ENCODE results near the gene FAM241A. TPM values are rescaled to one million over a fixed set of nuclear protein-coding genes. Genes with fewer than 3 reads are reported as not detected.
A peak's percentile ranks its signal among the peaks of the same experiment; 100 is the strongest.
"Not testable (repeated sequence)": the region's sequence is repeated elsewhere in the genome, so short reads cannot be mapped to it uniquely, and the experiment has no call there.

The FAM241A gene
- total RNA-seq, 1 experiment from 2014 or later = 0.74 TPM

DNA sequence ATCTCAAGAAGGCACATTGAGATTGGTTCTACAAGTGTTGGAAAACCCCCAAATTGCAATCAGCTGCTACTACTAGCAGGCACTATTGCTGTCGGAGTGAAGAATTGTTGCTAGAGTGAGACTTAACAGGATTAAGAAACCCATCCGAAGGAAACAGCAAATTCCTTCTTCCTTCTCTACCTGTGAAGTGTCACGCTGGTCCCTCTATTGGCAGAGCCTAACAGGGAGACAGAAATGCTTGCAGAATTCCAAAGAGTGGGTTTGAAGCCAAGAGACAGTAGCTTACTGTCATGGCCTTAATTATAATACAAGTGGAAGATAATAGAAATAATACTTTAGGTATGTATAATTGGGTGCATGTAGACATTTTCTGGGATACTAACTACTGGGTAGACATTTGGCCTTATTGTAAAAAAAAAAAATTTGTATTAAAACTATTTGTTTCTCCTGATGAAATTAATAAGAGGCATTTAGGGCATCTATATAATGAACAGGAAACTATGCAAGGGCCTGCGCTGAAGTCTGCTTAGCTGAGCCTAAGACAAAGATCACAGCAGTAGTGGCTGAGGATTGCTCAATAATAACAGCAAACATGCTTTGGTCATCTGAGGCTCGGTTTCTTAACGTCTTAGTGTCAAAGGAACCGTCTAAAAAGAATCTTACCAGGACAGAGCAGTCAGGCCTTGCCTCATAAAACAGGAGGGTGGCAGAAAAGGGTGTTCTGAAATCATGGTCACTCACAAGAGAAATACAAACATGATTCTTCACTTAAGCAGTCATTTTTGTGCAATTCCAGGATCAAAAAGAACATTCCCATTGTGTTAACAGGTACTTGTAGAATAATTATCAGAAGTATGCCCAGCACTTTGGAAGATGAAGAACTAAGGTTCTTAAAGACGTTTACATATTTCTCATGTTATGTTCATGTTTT is 40.8 kb downstream of the FAM241A start:
- no peak for DNase-seq (ENCODE audit: low read depth, low spot score)
- in situ Hi-C loops (cut with HindIII; ENCODE audit: low pct_unique_long_range_greater_than_20kb, low sequenced_read_pairs) = no loop called here

DNA sequence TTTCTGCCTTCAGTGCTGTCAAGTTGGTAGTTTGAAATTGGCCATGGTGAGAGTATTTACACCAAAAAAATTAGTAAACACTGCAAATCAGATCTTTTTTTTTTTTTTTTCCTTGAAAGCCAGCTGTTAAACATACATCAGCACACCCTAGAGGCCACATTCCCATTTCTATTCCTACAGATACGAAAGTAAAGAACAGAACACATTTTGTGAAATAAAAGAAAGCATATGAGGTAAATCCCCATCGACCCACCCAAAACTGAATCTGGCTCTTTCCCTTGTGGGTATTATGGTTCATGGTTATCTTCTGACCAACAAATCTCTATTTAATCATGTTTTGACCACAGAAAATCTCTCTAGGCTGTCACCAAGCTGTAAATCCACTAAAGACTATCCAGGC is 44.5 kb downstream of the FAM241A start:
- DNase-seq (ENCODE audit: low read depth, low spot score) = peak; percentile 52
- in situ Hi-C loops (cut with HindIII; ENCODE audit: low pct_unique_long_range_greater_than_20kb, low sequenced_read_pairs) = no loop called here

DNA sequence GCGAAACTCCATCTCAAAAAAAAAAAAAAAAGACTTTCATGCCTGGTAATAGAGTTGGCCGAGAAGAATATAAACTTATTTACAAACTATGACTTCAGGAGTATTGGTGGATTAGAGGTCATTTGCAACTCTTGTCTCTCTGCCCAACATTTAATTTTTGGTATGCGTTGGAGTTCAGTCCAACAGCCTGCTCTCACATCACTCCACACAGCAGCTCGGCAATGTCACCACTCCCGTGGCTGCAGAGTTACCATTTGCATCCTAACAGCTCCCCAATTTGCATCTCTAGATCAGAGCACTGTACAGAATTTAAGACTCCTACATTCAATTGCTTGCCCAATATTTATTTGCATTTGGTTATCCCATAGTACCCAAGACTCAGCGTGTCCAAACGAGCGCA is 45.4 kb downstream of the FAM241A start:
- in situ Hi-C loops (cut with HindIII; ENCODE audit: low pct_unique_long_range_greater_than_20kb, low sequenced_read_pairs) = no loop called here
- no peak for DNase-seq (ENCODE audit: low read depth, low spot score)

DNA sequence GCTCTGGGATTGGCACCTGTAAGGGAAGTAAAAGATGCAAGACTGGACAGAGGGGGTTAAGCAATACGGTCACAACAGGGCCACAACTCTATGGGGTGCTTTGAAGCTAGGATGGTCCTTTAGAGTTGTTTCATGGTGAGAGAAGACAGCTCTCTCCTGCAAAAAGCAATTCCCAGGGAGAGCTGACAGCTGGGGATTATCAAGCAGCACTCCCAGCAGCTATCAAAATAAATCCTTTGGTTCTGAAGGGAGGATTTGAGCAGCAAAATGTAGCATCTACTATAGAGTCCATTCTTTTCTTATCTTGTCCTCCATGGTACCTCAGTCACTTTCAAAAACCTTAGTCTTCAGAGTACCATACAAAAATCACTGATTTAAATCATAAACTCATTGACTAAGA is 51.2 kb downstream of the FAM241A start:
- in situ Hi-C loops (cut with HindIII; ENCODE audit: low pct_unique_long_range_greater_than_20kb, low sequenced_read_pairs) = no loop called here
- no peak for DNase-seq (ENCODE audit: low read depth, low spot score)

DNA sequence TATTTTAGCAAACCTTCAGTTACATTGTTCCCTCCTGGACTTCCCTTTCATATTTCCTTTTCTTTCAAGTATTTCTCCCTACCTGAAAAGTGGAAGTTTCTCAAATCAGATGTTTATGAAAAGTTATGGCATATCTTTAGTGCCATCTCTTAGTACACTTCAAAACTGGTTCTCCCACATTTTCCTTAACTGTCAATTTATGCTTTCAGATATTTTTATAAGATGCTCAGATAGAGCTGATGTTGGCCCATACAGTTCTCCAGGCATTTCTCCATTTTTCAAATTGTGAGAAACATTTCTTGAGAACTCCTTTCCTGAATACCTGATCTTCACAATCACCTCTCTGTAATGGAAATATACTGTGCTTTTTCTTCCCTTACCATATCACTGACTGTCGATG is 53.8 kb downstream of the FAM241A start:
- DNase-seq (ENCODE audit: low read depth, low spot score) = no peak
- in situ Hi-C loops (cut with HindIII; ENCODE audit: low pct_unique_long_range_greater_than_20kb, low sequenced_read_pairs) = no loop called here

DNA sequence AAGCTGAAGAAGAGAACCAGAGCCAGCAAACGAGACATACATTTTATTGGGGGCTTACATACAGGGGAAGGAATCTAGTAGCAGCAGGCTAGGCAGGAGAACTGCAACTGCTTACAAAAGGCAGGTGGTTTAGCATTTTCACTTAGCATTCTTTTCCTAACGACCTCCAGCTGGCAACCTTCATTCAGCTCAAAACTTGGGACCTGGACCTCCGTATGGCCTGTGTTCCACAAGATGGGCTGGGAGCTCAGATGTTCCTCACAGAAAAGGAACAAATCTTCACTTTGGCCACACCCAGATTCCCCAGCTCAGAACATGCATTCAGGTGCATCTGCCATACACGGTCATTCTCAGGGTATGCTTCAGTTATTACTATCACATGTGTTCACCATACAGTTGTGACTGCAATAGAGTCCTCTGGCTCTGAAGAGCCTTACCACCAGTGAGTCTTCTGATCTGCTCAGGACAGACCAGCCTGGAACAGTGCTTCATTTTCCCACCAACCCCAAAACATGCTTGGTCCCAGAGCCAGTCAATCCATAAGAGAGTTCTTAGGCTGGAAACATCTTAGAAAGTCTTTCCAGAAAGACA is 56.8 kb downstream of the FAM241A start:
- in situ Hi-C loops (cut with HindIII; ENCODE audit: low pct_unique_long_range_greater_than_20kb, low sequenced_read_pairs) = no loop called here
- DNase-seq (ENCODE audit: low read depth, low spot score) = no peak

DNA sequence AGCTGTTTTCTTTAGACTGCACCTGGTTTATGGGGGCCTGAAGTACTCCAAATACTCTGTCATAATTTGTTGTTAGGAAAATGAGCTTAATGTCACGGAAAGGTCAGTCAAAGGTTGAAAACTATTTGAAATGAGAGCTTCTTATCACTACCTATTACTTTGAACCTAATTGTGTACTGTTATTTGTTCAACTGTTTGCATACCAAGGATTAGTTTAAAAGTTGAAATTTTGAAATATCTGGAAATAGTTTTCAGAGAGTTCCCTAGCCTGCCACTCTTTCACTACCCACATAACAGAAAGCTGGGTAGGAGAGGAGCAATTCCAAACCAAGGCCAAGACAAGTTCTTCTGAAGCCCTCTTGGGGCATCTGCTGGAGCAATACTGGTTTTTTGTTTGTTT is 58.3 kb downstream of the FAM241A start:
- in situ Hi-C loops (cut with HindIII; ENCODE audit: low pct_unique_long_range_greater_than_20kb, low sequenced_read_pairs) = no loop called here
- DNase-seq (ENCODE audit: low read depth, low spot score) = no peak

DNA sequence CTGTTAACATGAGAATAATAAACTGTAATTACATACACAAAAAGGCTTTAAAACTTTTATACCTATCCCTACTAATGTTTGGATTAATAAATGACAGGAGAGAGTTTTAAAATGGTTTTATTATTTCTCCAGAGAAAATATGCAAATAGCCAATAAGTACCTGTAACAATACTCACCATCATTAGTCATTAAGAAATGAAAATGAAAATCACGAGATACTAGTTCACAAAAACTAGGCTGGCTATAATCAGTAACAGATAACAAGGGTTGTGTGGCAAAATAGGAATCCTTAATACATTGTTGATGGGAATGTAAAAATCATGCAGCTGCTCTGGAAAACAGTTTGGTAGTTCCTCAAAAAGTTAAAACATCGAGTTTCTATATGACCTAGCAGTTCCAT is 61.2 kb downstream of the FAM241A start:
- no peak for DNase-seq (ENCODE audit: low read depth, low spot score)
- in situ Hi-C loops (cut with HindIII; ENCODE audit: low pct_unique_long_range_greater_than_20kb, low sequenced_read_pairs) = no loop called here

DNA sequence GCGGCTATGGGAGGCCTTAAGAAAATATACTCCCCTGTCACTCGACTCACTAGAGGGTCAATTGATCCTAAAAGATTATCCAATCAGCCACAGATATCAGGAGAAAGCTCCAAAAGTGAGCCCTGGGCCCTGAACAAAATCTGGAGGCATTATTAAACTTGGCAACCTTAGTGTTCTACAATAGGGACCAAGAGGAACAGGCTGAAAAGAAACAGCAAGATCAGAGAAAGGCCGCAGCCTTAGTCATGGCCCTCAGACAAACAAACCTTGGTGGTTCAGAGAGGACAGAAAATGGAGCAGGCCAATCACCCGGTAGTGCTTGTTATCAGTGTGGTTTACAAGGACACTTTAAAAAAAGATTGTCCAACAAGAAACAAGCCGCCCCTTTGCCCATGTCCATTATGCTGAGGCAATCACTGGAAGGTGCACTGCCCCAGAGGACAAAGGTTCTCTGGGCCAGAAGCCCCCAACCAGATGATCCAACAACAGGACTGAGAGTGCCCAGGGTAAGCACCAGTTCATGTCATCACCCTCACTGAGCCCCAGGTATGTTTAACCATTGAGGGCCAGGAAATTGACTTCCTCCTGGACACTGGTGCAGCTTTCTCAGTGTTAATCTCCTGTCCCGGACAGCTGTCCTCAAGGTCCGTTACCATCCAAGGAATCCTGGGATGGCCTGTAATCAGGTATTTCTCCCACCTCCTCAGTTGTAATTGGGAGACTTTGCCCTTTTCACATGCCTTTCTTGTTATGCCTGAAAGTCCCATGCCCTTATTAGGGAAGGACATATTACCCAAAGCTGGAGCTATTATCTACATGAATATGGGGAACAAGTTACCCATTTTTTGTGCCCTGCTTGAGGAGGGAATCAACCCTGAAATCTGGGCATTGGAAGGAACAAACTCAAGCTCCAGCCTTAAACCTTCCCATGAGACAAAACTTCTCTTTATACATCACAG is 63.2 kb downstream of the FAM241A start:
- DNase-seq (ENCODE audit: low read depth, low spot score); in situ Hi-C loops (cut with HindIII; ENCODE audit: low pct_unique_long_range_greater_than_20kb, low sequenced_read_pairs): not testable (repeated sequence)

DNA sequence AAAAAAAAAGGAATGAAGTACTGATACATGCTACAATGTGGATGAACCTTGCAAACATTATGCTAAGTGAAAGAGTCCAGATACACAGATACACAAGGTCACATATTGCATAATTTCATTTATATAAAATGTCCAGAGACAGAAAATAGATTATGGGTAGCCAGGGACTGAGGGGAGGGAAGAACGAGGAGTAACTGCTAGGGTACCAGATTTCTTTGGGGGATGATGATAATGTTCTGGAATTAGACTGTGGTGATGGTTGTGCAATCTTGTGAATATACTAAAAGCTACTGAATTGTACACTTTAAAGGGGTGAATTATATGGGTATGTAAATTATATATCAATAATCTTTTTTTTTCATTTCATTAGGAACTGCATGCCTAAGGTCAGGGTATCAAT is 65.5 kb downstream of the FAM241A start:
- in situ Hi-C loops (cut with HindIII; ENCODE audit: low pct_unique_long_range_greater_than_20kb, low sequenced_read_pairs) = no loop called here

DNA sequence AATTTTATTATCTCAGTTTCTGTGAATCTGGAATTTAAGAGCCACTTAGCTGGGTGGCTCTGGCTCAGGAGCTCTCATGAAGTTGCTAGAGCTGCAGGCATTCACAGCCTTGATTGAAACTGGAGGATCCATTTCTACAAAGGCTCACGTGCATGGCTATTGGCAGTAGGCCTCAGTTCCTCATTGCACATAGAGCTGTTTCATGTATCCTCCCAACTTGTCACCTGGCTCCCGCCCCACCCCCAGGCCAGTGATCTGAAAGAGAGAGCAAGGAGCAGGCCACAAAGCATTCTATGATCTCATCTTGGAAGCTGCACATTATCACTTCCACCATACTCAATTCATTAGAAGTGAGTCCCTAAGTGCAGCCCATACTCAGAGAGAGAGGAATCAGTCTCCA is 67.8 kb downstream of the FAM241A start:
- in situ Hi-C loops (cut with HindIII; ENCODE audit: low pct_unique_long_range_greater_than_20kb, low sequenced_read_pairs) = no loop called here
- no peak for DNase-seq (ENCODE audit: low read depth, low spot score)

More for the DNA sequence above, 65.5 kb downstream of the FAM241A start:
- DNase-seq (ENCODE audit: low read depth, low spot score) = no peak

DNA sequence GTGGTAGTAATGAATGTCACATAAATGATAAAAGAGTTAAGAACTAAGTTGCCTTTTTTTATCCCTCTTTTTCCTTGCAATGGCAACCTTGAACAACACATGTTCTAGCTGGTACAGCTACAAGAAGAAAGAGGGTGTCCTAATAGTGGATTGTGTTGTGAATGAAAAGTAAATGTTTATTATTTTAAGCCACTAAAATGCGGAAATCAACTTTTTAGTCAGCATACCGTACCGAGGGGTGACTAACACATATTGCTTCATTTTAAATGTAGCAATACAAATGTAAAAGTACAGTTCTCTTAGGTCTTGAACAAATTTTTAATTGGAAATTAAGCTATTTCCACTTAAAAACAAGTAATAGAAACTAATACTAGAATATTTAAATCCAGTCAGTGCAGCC is 68.6 kb downstream of the FAM241A start:
- in situ Hi-C loops (cut with HindIII; ENCODE audit: low pct_unique_long_range_greater_than_20kb, low sequenced_read_pairs) = no loop called here

DNA sequence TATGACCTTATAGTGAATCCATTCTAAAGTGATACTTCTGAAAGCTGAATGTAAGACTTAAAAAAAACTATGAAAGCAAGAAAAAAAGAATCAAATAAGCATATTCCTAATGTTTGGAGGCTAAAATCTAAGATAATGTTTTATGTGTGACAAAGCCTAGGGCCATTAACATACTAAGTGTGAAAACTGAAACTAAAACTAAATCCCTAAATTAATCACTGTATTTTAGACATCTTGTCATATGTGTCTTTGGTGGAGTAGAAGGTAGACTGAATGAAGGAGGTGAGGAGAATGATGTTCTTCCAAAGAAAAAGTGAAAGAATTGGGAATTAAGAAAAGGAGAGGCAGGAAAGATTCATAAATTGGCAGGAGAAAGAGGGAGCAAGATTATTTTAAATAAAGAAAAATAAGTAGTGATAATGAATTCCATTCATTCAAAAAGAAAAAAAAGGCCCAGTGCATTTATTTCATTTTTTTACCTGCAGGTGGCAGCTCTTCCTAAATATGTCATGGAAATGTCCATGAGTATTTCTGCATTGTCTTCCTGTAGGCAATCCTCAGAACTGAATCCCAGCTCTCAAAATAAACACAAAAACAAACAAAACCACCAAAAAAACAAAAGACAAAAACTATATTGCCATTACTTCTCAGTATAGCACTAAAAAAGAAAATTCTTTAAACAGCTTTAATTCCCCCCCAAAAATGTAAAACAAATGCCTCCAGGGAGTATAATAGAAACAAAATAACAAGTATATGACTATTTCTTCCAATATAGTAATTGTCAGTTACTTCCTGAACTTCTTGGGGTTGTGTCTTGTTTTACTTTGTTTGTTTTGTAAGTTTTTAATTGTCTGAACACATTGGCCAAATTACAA is 69.4 kb downstream of the FAM241A start:
- peak; percentile 59 for DNase-seq (ENCODE audit: low read depth, low spot score)
- in situ Hi-C loops (cut with HindIII; ENCODE audit: low pct_unique_long_range_greater_than_20kb, low sequenced_read_pairs) = no loop called here

More for the DNA sequence above, 68.6 kb downstream of the FAM241A start:
- no peak for DNase-seq (ENCODE audit: low read depth, low spot score)

DNA sequence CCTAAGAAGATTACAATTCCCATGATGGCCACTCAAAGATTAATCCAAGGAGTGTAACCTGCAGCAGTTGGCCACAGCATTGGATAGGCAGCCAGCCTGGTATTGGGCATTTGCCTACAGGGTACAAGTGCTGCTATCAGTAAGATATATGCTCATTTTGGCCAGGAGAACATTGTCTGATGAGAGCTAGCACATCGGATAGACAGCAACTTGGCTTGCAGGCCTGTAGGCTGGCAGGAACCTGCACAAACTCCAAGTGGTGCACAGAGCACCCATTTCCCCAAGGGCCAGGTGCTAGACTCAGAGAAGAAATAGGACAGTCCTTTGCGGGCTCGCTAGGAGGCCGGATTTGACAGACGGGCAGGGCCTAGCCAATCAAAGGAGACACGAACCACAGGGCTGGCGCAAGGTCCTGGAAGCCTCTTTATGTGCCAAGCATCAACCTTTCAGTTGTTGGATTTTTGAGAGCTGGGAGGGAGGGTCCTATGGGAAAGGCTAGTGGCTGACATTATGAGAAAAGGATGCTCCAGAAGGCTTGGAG is 74.6 kb downstream of the FAM241A start:
- in situ Hi-C loops (cut with HindIII; ENCODE audit: low pct_unique_long_range_greater_than_20kb, low sequenced_read_pairs) = no loop called here
- DNase-seq (ENCODE audit: low read depth, low spot score) = no peak

DNA sequence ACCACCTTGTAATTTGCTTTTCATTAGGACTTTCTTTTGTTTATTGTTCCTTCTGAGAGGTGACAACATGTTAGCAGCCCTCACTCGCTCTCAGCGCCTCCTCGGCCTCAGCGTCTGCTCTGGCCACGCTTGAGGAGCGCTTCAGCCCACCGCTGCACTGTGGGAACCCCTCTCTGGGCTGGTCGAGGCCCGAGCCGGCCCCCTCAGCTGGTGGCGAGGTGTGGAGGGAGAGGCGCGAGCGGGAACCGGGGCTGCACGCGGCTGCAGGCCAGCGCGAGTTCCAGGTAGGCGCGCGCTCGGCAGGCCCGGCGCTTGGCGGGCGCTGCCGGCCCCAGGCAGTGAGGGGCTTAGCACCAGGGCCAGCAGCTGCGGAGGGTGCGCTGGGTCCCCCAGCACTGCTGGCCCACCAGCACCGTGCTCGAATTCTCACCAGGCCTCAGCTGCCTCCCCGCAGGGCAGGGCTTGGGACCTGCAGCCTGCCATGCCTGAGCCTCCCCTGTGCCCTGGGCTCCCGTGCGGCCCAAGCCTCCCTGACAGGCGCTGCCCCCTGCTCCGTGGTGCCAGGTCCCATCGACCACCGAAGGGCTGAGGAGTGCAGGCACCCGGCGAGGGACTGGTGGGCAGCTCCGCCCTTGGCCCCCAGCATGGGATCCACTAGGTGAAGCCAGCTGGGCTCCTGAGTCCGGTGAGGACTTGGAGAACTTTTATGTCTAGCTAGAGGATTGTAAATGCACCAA is 77.1 kb downstream of the FAM241A start:
- no peak for DNase-seq (ENCODE audit: low read depth, low spot score)
- in situ Hi-C loops (cut with HindIII; ENCODE audit: low pct_unique_long_range_greater_than_20kb, low sequenced_read_pairs) = no loop called here

DNA sequence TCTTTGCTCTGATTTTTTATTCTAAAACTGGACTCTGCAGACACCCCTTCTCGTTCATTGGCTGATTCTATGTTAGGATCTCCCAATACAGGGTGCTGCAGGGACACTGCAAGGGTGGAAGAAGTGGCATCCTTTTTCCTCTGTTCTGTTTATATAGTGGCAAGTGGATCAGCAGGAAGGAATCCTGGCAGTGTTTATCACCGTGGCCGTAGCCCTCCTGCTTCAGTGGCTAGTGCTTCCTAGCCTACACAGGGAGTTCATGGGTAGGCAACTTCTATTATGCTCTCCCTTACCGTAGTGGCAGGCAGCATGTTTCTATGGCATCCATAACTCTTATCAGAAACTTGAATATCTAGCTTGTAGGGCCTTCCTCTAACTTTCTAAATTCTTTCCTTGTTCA is 79.9 kb downstream of the FAM241A start:
- in situ Hi-C loops (cut with HindIII; ENCODE audit: low pct_unique_long_range_greater_than_20kb, low sequenced_read_pairs) = no loop called here
- DNase-seq (ENCODE audit: low read depth, low spot score) = no peak

Measured in SK-MEL-5 (cell line).